Upper lobe of left lung (tissue), 4 donors: ENCODE data around the gene RFESD.

ENCODE experiments used
- CTCF ChIP-seq, 6 experiments: fragments of 450-650 bp in 4 of 6; fragments of 200-600 bp in 2 of 6; sonication (generic) in 2 of 6; IDR thresholded peaks; one replicate each; pipeline ENCODE4 v1.5.1; 2016 to 2019; ENCODE audit warnings: antibody characterized with exemption in 6 of 6
- POLR2A ChIP-seq, 4 donors: fragments of 450-650 bp; IDR thresholded peaks; one replicate each; pipeline ENCODE4 v1.5.1; 2016 to 2017; ENCODE audit warnings: antibody characterized with exemption in 4 of 4, mild to moderate bottlenecking in 2 of 4
- POLR2AphosphoS5 ChIP-seq, 2 donors: sonication (generic); formaldehyde crosslinking; IDR thresholded peaks; one replicate each; pipeline ENCODE4 v1.5.1; 2017; ENCODE audit warnings: antibody characterized with exemption in 2 of 2

- TF ChIP-seq CTCF (IDR thresholded peaks at IDR 0.05) (no peak), POLR2AphosphoS5 (IDR thresholded peaks at IDR 0.05) (no peak), POLR2A (IDR thresholded peaks at IDR 0.05) (no peak)
These were observed 24.0 kb downstream of the RFESD start for GRCh38 chr5:95670568-95670967.
